ENCODE data around the gene CTCFL.
"Not testable (repeated sequence)": the region's sequence is repeated elsewhere in the genome, so short reads cannot be mapped to it uniquely, and the experiment has no call there.

The CTCFL gene

GRCh38 chr20:57505979-57506378, 19.0 kb downstream of the CTCFL start:
- DNase-seq, result no peak

DNA sequence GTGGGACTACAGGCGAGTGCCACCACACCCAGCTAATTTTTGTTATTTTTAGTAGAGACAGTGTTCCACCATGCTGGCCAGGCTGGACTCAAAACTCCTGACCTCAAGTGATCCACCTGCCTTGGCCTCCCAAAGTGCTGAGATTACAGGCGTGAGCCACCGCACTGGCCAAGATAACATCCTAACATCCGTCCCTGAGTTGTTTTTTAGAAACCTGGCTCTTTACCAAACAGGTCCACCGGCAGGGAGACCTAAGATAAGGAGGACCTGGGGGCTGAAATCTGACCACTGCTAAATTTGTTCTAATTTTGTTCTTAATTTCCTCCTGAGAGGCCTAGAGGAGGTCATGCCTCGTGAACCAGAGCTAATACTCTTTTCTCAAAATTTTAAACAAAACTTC, 20.5 kb downstream of the CTCFL start:
- DNase-seq, result no peak

DNA sequence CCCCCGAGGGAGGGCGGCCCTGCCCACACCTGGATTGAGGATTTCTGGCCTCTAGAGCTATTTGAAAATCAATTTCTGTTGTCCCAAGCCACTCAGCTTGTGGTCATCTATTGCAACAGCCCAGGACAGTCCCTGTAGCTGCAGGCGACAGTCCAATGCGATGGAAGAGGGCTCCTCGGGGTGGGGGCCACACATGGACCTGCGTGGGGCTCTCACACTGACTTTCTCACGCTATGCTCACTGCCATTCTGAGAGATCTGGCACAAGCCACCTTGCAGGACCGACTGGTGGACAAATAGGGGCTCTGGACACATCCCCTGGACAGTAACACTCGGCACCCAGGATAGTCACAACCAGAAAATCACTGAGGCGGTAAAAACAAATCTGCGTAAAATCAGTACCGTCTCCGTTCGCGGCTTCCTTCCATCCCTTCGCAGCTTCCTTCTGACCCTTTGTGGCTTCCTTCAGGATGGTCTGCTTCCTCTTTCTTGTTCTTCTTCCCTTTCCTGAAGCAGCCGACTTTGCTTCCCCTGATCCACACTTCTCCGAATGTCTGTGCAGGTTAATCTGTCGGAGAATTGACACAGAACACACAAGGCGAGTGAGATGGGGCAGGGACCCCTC, 21.8 kb downstream of the CTCFL start:
- DNase-seq, result no peak

DNA sequence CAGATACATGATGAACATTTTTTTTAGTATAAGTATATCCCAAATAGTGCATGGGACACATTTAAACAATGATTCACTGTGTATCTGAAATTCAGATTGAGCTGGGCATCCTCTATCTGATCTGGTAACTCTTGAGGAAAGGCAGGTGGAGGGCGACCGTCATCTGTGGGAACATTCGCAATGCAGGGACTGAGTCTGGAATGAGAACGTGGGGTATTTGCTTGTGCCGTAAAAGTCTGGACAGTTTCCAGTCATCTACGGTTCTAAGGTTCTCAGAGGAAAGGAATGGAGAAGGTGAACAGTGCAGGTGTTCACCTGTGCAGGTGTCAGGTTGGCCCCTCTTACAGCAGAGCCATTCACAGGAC, 22.6 kb downstream of the CTCFL start:
- no peak for DNase-seq

DNA sequence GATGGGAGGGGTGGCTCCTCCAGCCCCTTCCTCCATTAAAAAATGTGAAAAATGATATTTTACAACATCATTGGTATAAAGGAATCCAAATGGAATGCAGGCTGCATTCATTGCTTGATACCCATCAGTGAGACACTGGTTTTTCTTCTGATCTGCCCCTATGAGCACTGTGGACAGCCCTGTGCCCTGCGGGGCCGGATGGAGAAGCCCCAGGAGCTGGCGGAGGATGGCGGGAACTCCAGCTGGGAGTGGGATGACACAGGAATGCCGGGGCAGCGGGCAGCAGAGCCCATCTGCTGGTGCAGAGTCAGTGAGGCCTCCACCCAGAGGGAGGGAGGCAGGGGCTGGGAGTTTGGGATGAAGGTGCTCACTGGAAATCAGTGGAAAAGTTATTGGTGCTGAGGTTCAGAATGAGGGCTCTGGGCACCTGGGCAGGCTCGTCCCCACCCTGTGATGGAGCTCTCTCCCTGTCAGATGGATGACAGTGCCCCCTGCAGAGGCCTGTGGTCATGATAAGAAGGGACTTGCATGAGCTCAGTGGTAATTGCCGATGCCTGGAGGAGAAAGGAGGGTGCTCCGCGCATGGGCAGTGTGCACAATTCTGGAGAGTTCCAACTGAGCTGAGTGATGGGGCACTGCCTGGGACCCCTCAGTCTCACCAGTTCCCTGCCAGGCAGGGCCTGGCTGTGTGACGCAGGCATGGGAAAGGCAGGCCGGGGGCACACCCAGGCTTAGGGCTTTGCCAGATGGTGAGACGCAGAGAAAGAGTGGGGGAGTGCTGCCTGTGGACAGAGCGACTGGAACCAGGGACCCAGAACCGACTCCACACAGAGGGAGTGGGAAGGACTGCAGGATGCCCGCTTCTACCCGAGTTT, 23.2 kb downstream of the CTCFL start:
- no peak for DNase-seq

- no peak for DNase-seq
These were observed 24.0 kb downstream of the CTCFL start for GRCh38 chr20:57500962-57501361.

- no peak for DNase-seq
These were observed 24.7 kb downstream of the CTCFL start for GRCh38 chr20:57500235-57500634.

DNA sequence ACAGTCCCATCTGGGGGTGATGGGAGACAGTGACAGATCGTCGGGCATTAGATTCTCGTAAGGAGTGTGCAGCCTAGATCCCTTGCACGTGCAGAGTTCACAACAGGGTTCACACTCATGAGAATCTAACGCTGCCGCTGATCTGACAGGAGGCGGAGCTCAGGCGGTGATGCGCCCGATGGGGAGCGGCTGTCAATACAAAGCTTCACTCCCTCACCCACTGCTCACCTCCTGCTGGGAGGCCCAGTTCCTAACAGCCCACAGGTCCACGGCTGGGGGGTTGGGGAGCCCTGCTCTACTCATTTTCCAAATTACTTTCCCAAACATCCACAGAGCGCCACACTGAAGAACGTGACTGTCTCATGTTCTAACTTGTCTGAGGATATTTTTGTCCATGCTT, 25.3 kb downstream of the CTCFL start:
- no peak for DNase-seq

DNA sequence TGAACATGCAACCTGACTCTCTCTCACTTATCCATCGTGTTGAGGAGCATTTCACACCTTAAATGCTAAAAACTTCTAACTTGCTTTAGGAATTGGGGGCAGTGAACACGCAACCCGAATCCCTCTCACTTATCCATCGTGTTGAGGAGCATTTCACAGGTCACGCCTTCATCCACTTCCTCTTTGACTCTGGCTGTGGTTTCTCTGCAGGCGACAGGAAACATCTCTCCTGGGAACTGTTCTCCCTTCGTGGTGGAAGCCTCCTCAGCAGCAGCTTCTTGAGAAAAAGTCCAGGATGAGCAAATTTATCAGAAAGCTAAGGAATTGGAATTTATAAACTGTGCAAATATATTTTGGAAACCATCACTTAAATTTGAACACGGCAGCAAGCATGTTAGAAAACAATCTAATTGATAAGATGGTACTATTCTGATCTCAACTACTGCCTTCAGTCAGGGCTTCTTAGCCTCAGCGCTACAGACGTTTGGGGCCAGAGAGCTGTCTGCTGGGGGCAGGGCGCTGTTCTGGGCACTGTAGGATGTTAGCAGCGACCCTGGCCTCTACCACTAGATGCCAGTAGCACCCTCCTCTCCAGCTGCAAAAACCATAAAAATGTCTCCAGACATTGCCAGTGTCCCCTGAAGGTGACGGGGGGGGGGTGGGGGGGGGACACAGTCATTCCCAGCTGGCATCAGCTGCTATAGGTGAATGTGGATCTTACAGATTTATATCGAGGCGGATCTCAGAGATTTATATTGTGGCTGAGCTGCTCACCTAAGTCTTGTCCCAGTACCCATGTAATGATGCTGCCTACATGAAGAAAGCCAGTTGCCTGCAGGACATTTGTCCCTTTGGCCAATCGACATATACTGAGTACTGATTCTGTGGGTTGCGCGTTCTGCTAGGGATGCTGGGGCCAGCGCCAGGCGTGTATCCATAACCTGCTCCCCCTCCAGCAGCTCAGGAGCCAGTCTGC, 26.2 kb downstream of the CTCFL start:
- DNase-seq, result peak; percentile 44

GRCh38 chr20:57496592-57496991, 28.3 kb downstream of the CTCFL start:
- no peak for DNase-seq

DNA sequence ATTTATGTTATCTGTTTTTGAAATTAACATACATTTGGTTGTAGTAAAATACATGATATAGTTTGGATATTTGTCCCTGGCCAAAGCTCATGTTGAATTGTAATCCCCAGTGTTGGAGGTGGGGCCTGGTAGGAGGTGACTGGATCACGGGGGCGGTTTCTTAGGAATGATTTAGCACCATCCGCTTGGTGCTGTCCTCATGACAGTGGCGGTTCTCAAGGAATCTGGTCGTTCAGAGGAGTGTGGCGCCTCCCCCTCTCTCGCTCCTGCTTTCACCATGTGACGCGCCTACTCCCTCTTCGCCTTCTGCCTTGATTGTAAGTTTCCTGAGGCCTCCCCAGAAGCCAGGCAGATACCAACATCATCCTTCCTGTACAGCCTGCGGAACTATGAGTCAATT, 29.0 kb downstream of the CTCFL start:
- DNase-seq, result no peak

- DNase-seq, result no peak
These were observed 31.8 kb downstream of the CTCFL start for GRCh38 chr20:57493091-57493615.

DNA sequence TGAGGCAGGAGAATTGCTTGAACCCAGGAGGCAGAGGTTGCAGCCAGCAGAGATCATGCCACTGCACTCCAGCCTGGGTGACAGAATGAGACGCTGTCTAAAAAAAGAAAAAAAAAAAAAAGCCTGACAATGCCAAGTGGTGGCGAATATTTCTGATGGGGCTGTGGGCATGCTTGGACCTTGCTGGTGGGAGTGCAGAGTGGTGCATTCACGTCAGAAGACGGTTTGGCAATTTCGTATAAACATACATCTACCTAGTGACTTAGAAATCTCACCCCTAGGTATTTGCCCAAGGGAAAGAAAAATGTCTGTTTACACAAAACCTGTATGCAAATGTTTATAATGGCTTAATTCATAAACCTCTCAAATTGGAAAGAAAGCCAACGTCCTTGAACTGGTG, 33.6 kb downstream of the CTCFL start:
- DNase-seq, result no peak

GRCh38 chr20:57488277-57488676, 36.7 kb downstream of the CTCFL start:
- DNase-seq, result not testable (repeated sequence)

GRCh38 chr20:57485770-57486169, 39.2 kb downstream of the CTCFL start:
- no peak for DNase-seq

DNA sequence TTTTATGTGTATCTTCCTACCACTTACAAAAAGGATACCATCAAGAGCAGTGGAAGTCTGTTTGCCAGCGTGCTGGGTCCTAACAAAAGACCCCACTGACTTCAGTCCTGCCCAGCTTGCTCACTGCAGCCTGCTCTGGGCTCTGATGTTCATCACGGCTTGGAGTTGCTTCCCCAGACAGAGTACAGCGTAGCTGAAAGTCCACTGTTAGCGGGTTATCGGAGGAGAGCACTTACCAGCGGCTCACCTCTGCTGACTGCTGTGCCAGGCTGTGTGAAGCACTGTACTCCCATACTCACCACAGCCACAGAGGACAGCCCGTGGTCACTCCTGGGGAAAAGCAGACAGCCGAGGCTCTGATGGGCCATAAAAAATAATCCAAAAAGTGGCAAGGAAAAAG, 40.2 kb downstream of the CTCFL start:
- DNase-seq, result no peak

DNA sequence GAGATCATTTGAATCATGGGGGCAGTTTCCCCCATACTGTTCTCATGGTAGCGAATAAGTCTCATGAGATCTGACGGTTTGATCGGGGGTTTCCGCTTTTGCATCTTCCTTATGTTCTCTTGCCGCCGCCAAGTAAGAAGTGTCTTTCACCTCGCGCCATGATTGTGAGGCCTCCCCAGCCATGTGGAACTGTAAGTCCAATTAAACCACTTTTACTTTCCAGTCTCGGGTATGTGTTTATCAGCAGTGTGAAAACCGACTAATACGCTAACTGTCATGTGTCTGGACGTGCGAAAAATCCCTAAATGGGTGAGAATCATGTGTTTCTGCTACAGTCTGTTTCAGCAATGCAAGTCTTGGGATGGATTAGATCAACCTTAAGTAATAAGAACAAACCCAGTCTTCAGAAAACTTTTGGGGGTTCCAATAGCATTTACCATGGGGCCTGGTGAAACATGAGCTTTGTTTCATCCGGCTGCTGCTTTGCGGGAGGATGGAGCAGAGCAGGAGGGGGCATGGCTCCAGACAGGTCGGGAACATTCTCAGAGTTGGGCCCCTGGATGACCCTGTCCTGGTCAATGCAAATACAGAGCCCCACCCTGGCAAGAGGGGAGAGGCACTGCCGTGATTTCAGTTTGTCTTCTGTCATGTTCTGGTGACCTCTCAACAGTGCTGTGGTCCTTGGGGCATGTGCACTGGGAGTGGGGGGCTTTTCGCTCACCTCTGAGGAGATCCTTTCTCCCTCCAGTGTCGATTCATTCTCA, 41.5 kb downstream of the CTCFL start:
- no peak for DNase-seq

DNA sequence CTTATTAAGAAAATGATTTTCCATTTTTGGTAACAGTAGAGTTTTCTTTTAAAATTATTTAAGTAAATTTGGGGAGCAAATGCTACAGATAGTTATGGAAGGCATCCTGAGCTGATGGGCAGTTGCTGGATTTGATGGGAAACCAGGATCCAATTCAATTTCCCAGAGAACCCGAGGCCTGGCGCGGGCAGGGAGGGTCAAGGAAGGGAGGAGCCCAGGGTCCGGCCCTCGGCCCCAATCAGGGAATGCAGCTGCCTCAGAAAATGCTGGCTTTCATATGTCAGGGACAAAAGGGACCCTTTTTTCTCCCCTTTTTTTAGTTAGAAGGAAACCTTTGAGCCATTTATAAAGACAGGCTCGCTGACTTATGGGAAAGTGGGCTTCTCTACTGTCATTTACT, 42.1 kb downstream of the CTCFL start:
- DNase-seq, result no peak

DNA sequence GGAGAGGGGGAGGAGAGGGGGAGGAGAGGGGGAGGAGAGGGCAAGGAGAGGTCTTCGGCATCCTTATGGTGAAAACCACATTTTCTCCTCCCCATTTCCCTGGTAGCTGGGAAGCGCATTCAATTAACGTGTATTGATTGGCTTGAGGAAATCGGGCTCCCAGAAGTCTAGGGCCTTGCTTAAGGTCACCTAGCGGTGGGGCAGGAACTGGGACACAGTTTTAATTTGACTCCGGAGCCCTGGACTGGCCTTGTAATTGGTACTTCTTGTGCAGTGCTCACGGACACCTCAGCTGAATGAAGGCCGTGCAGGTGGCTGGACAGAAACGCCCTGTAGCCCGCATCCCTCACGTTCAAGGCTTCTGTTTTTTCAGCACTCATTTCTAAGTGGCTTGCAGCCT, 42.8 kb downstream of the CTCFL start:
- DNase-seq, result no peak

DNA sequence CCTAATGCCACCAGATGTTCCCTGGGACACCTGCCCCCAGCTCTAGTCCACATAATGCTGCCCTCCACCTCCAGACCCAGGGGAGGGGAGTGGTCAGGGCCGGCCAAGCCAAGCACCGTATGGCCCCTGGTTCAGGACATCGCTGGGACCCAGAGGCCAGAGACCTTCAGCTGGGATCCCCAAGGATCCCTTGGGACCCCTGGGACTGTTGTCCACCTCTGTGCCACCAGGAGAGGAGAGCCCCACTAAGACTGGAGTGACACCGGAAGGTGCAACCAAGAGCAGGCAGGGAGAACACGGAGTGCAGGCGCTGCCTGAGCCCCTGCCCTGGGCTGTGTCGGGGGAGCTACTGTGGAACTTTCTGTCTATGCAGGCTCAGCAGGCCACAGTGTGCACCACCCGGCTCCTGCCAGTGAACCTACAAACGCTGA, 43.6 kb downstream of the CTCFL start:
- no peak for DNase-seq

DNA sequence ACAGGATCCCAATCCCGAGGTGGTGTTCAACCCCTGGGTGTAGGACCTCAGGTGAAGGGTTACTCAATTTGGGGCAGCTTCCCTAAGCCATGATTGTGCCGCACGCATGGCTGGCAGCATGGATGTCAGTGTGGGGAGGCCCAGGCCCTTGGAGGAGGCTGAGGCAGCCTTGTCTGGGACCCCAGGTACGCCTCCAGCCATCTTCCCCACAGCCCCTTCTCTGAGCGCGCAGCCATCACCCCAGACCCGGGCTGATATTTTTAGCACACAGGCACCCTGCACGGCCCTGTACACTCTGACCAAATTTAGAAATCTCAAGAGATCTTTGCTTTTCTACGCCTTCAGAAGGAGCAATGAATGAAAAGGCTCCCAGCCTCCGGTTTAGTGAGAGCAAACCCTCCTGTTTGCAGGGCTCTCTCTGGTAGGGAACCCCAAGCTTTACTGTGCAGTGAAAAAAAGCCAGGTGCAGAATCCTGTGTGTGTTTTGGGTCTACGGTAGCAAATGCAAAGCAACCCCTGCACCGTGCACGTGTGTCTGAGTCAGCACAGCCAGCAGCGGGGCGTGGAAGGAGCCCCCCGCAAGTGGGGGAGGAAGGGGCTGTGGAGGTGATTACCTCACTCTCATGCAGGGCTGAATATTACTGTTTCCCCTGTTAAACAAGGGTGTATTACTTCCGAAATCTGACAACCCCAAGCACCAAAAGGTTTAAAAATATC, 44.3 kb downstream of the CTCFL start:
- no peak for DNase-seq

DNA sequence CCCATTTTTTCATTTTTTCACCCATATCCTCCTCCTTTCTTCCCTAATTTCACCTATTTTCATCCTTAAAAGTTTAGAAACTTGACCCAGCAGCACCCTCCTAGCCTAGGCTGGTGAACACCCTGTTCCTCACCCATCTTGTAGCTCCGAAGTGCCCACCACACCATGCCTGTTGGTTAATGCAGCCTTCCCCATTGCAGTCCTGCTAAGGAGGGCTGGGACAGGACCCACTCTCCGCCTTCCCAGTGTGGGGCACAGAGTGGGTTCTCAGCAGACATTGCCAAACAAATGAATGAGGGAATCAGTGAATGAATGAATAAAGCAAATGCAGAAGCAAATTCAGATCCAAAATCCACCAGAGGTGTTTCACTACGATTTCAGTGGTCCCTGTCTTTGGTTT, 45.7 kb downstream of the CTCFL start:
- DNase-seq, result no peak
